HepG2 (cell line): ENCODE data around the gene C6orf136. TPM values are rescaled to one million over a fixed set of nuclear protein-coding genes. Genes with fewer than 3 reads are reported as not detected.
A peak's percentile ranks its signal among the peaks of the same experiment; 100 is the strongest.

Source experiments
- BCL6 ChIP-seq: IDR thresholded peaks from 2 replicates; pipeline ENCODE4 v1.6.1; 2016; ENCODE audit warnings: missing genetic modification reagents, missing compliant biosample characterization
- BRD4 ChIP-seq: sonication (generic); formaldehyde crosslinking; IDR thresholded peaks from 2 replicates; pipeline ENCODE4 v1.4.0; 2020; ENCODE audit warnings: missing genetic modification reagents
- CAMTA2 ChIP-seq: sonication (generic); formaldehyde crosslinking; IDR thresholded peaks from 2 replicates; pipeline ENCODE4 v1.4.0; 2020; ENCODE audit warnings: mild to moderate bottlenecking, missing genetic modification reagents, borderline replicate concordance
- FOXO1 ChIP-seq: sonication (generic); formaldehyde crosslinking; IDR thresholded peaks from 2 replicates; pipeline ENCODE4 v1.4.0; 2020; ENCODE audit warnings: missing genetic modification reagents
- HCFC1 ChIP-seq: fragments of 150-350 bp; IDR thresholded peaks from 2 replicates; pipeline ENCODE4 v1.6.1; 2014; ENCODE audit warnings: low read depth, low read length
- KAT7 ChIP-seq: IDR thresholded peaks from 2 replicates; pipeline ENCODE4 v1.6.1; 2018; ENCODE audit warnings: borderline replicate concordance, missing compliant biosample characterization
- KAT8 ChIP-seq: IDR thresholded peaks from 2 replicates; pipeline ENCODE4 v1.6.1; 2016; ENCODE audit warnings: missing genetic modification reagents, missing compliant biosample characterization
- SMYD3 ChIP-seq: sonication (generic); formaldehyde crosslinking; IDR thresholded peaks from 2 replicates; pipeline ENCODE4 v1.8.1; 2023; ENCODE audit warnings: mild to moderate bottlenecking, missing genetic modification reagents
- SP140L ChIP-seq: sonication (generic); formaldehyde crosslinking; IDR thresholded peaks from 2 replicates; pipeline ENCODE4 v1.4.0; 2020; ENCODE audit warnings: missing genetic modification reagents, borderline replicate concordance
- ZNF383 ChIP-seq: sonication (generic); formaldehyde crosslinking; IDR thresholded peaks from 2 replicates; pipeline ENCODE4 v1.4.0; 2020; ENCODE audit warnings: missing genetic modification reagents, mild to moderate bottlenecking, borderline replicate concordance
- ZNF496 ChIP-seq: sonication (generic); formaldehyde crosslinking; IDR thresholded peaks from 2 replicates; pipeline ENCODE4 v1.8.1; 2023; ENCODE audit warnings: mild to moderate bottlenecking, moderate library complexity, missing genetic modification reagents; ENCODE audit not compliant: insufficient replicate concordance
- ZNF652 ChIP-seq: IDR thresholded peaks from 2 replicates; pipeline ENCODE4 v1.6.1; 2016; ENCODE audit warnings: low read depth, borderline replicate concordance
- ZNF788 ChIP-seq: sonication (generic); formaldehyde crosslinking; IDR thresholded peaks from 2 replicates; pipeline ENCODE4 v1.5.0; 2020; ENCODE audit warnings: mild to moderate bottlenecking, missing genetic modification reagents, borderline replicate concordance
- polyA plus RNA-seq, 8 experiments: library from polyadenylated mRNA; depleted of rRNA in 3 of 8; stranded (reverse) in 7 of 8; unstranded in 1 of 8; fragments of >200 nt; fragmentation: Illumina TruSeq in 4 of 8; extraction: Trizol in 4 of 8; gene quantifications; 2 replicates each; pipeline versions ENCODE4 v1.2.1 to v1.2.3, GENCODE V29; 2011 to 2016; ENCODE audit warnings: low read depth in 4 of 8, missing spikeins in 1 of 8, mixed read lengths in 1 of 8; ENCODE audit not compliant: insufficient read depth in 1 of 8
- total RNA-seq, 5 experiments: library from RNA; depleted of rRNA; stranded (reverse); fragments of >200 nt; fragmentation: Illumina TruSeq; extraction: Trizol; gene quantifications; 2 replicates each; pipeline ENCODE4 v1.2.3, GENCODE V29; 2016; ENCODE audit warnings: low read depth in 1 of 5
- TF ChIP-seq, protein P1 (sequence below): IDR thresholded peaks from 2 replicates; pipeline ENCODE4 v1.6.1; 2016; ENCODE audit warnings: low read depth
- TF ChIP-seq, protein P2 (sequence below): sonication (generic); formaldehyde crosslinking; IDR thresholded peaks from 2 replicates; pipeline ENCODE4 v1.8.1; 2023; ENCODE audit warnings: mild to moderate bottlenecking, moderate library complexity, missing genetic modification reagents
- TF ChIP-seq, protein P3 (sequence below): IDR thresholded peaks from 2 replicates; pipeline ENCODE4 v1.6.1; 2018; ENCODE audit warnings: missing genetic modification reagents, mild to moderate bottlenecking, missing compliant biosample characterization
- TF ChIP-seq, protein P4 (sequence below): sonication (generic); formaldehyde crosslinking; IDR thresholded peaks from 2 replicates; pipeline ENCODE4 v1.4.0; 2020; ENCODE audit warnings: missing genetic modification reagents, borderline replicate concordance

C6orf136 gene
- total and polyA plus RNA-seq, 2 of the 13 experiments (the other 11 are each of a cell fraction or from before 2014, with no cell fraction given), result 12.0 to 26.2 TPM

DNA sequence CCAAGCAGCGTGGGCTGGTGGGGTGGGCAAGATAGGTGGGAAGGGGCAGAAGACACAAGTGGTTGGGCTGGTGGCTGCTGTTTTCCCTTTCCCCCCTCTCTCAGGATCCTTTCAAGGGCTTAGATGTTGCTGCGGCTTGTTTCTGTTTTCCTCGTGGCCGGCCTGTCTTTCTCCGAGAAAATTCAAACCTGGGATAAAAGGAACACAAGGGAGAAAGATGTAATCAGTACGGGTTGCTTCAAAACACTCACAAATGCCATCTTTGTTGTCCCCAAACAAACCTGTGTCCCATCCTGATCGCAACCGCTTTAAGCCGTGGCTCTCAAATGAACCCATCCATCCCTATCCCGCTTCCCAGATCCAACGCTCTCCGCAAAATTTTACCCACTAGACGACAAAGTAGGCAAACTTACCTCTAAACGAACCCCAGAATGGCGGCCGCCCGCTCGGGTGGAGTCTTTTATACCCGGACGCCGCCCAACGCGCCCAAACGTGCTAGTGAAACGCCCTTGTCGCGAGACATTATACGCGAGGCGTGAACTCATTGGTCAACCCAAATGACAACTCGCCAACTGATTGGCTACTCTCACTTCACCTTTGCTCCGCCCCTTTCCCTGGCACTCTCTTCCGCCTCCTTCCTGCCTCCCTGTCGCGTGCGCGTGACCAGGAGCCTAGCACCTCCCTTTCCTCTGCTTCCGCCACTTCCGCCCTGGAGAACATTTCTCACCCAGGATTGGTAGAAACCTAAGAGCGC is 29.9 kb upstream of the C6orf136 start, which contains the start of gene PPP1R10 (continued):
- TF ChIP-seq, protein P1, sequence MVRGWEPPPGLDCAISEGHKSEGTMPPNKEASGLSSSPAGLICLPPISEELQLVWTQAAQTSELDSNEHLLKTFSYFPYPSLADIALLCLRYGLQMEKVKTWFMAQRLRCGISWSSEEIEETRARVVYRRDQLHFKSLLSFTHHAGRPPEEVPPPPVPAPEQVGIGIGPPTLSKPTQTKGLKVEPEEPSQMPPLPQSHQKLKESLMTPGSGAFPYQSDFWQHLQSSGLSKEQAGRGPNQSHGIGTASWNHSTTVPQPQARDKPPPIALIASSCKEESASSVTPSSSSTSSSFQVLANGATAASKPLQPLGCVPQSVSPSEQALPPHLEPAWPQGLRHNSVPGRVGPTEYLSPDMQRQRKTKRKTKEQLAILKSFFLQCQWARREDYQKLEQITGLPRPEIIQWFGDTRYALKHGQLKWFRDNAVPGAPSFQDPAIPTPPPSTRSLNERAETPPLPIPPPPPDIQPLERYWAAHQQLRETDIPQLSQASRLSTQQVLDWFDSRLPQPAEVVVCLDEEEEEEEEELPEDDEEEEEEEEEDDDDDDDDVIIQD, result peak; percentile 64; the same call in 1 of the 2 replicates
- TF ChIP-seq SMYD3 (CRISPR knock-in tag) (peak; percentile 96; the same call in 1 of the 2 replicates), KAT8 (peak; percentile 94), CAMTA2 (CRISPR knock-in tag) (no peak), BCL6 (CRISPR knock-in tag) (peak; percentile 51; the same call in 1 of the 2 replicates), ZNF383 (no peak), BRD4 (CRISPR knock-in tag) (peak; percentile 90), ZNF496 (CRISPR knock-in tag) (no peak), FOXO1 (CRISPR knock-in tag) (no peak), HCFC1 (0 out of 2 replicates have a peak, but pooled peaks have one; percentile 40), KAT7 (peak; percentile 93; the same call in 1 of the 2 replicates), ZNF652 (CRISPR knock-in tag) (0 out of 2 replicates have a peak, but pooled peaks have one; percentile 14), ZNF788 (CRISPR knock-in tag) (0 out of 2 replicates have a peak, but pooled peaks have one; percentile 69), SP140L (CRISPR knock-in tag) (peak; percentile 68; the same call in 1 of the 2 replicates)
- TF ChIP-seq, protein P2, sequence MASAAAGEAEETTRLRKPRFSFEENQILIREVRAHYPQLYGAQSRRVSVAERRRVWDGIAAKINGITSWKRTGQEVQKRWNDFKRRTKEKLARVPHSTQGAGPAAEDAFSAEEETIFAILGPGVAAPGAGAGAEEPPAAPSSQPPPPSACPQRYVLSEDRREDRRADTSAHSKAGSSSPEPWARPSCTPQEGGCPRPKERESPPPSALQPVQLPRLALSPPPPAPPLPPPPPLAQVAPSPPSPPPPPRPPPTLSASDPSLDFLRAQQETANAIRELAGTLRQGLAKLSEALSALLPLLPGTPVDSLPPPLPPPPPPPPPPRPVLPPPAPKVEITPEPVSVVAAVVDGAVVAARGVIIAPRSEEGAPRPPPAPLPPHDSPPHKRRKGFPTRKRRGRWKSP (CRISPR knock-in tag), result peak; percentile 68; the same call in 1 of the 2 replicates
- TF ChIP-seq, protein P3, sequence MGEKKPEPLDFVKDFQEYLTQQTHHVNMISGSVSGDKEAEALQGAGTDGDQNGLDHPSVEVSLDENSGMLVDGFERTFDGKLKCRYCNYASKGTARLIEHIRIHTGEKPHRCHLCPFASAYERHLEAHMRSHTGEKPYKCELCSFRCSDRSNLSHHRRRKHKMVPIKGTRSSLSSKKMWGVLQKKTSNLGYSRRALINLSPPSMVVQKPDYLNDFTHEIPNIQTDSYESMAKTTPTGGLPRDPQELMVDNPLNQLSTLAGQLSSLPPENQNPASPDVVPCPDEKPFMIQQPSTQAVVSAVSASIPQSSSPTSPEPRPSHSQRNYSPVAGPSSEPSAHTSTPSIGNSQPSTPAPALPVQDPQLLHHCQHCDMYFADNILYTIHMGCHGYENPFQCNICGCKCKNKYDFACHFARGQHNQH (CRISPR knock-in tag), result peak; percentile 84
- TF ChIP-seq, protein P4, sequence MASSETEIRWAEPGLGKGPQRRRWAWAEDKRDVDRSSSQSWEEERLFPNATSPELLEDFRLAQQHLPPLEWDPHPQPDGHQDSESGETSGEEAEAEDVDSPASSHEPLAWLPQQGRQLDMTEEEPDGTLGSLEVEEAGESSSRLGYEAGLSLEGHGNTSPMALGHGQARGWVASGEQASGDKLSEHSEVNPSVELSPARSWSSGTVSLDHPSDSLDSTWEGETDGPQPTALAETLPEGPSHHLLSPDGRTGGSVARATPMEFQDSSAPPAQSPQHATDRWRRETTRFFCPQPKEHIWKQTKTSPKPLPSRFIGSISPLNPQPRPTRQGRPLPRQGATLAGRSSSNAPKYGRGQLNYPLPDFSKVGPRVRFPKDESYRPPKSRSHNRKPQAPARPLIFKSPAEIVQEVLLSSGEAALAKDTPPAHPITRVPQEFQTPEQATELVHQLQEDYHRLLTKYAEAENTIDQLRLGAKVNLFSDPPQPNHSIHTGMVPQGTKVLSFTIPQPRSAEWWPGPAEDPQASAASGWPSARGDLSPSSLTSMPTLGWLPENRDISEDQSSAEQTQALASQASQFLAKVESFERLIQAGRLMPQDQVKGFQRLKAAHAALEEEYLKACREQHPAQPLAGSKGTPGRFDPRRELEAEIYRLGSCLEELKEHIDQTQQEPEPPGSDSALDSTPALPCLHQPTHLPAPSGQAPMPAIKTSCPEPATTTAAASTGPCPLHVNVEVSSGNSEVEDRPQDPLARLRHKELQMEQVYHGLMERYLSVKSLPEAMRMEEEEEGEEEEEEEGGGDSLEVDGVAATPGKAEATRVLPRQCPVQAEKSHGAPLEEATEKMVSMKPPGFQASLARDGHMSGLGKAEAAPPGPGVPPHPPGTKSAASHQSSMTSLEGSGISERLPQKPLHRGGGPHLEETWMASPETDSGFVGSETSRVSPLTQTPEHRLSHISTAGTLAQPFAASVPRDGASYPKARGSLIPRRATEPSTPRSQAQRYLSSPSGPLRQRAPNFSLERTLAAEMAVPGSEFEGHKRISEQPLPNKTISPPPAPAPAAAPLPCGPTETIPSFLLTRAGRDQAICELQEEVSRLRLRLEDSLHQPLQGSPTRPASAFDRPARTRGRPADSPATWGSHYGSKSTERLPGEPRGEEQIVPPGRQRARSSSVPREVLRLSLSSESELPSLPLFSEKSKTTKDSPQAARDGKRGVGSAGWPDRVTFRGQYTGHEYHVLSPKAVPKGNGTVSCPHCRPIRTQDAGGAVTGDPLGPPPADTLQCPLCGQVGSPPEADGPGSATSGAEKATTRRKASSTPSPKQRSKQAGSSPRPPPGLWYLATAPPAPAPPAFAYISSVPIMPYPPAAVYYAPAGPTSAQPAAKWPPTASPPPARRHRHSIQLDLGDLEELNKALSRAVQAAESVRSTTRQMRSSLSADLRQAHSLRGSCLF (CRISPR knock-in tag), result peak; percentile 77; the same call in 1 of the 2 replicates
